ENCODE data around the gene RASD1. TPM values are rescaled to one million over a fixed set of nuclear protein-coding genes. Genes with fewer than 3 reads are reported as not detected.
A peak's percentile ranks its signal among the peaks of the same experiment; 100 is the strongest.

Gene RASD1
- total RNA-seq, 1 experiment from 2014 or later: 5.7 TPM

DNA sequence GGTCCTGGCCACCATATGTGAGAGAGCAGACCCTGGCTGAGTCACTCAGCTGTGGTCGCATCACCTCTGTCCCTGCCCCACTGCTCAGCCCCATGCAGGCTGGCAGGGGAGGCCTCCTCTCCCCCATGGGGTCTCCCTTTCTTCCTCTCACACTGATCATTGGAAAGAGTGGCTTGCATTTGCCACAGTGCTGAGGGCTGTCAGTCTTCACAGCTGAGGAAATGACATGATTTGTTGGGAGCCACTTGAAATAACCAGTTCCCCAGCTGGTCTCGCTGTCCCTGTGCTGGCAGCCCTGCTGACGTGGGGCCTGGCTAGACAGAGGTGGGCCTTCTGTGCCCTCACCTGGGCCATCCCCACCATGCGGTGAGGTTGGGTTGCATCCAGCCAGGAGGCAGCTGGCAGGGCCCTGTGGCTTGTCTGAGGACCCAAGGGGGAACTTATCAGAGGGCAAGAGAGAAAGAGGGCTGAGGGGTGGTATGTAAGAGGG is 49.5 kb downstream of the RASD1 start:
- H3K9ac ChIP-seq (ENCODE audit: extremely low read depth, insufficient read length, low read length): no peak overlapping the region
- Mint-ChIP-seq H3K27me3 (ENCODE audit: low read depth) (peaks cover 28% of the 10 kb centered on the region), H3K36me3 (ENCODE audit: insufficient read depth in 1 of 3, low read depth in 3 of 3) (peaks cover 0 to 4% (median 0%) of the 10 kb centered on the region in 3 experiments; a peak in 2 of 7 replicates), H3K9me3 (peaks cover 5 to 8% of the 10 kb centered on the region in 2 experiments; a peak in 3 of 5 replicates), H3K4me3 (no peak overlapping the region), H3K4me1 (peaks cover 18 to 20% of the 10 kb centered on the region in 2 experiments), H3K27ac (peak overlapping the region in 1 of 3 experiments; percentile 96; a peak in 2 of 7 replicates)
- no peak overlapping the region for H4K91ac ChIP-seq (ENCODE audit: insufficient read length, low read depth, low read length)
- H4K8ac ChIP-seq (replicated peaks; ENCODE audit: insufficient read length, low read depth, low read length): no peak overlapping the region
- H4K5ac ChIP-seq (ENCODE audit: insufficient read length, low read depth, low read length): no peak overlapping the region
- H3K27ac ChIP-seq (ENCODE audit: insufficient read length, low read depth, low read length): no peak overlapping the region
- no peak for DNase-seq
- no peak overlapping the region for H2BK20ac ChIP-seq (ENCODE audit: low read depth, low read length, poor library complexity, severe bottlenecking)
- H2AFZ ChIP-seq (ENCODE audit: low read length): no peak overlapping the region
- no peaks in the 10 kb centered on the region for H3K79me2 ChIP-seq (ENCODE audit: insufficient read depth, low read length)
- H3T11ph ChIP-seq (ENCODE audit: low read length): no peak overlapping the region
- H3K4me1 ChIP-seq (ENCODE audit: insufficient read depth, low read length): no peaks in the 10 kb centered on the region; the same call in 1 of the 2 replicates
- no peaks in the 10 kb centered on the region for H3K23me2 ChIP-seq (ENCODE audit: insufficient read length, low read depth, low read length, poor library complexity, severe bottlenecking)
- no peaks in the 10 kb centered on the region for H3K9me3 ChIP-seq (ENCODE audit: control insufficient read depth, low read depth, low read length)
- no peak overlapping the region for H2BK120ac ChIP-seq (ENCODE audit: low read depth, low read length, poor library complexity, severe bottlenecking)
- no peak overlapping the region for H3K56ac ChIP-seq (ENCODE audit: insufficient read length, low read depth, low read length)
- H3K14ac ChIP-seq (ENCODE audit: insufficient read depth, low read length): no peak overlapping the region; the same call in 1 of the 2 replicates
- H3K18ac ChIP-seq (ENCODE audit: insufficient read length, low read depth, low read length): no peak overlapping the region
- no peak for TF ChIP-seq CTCF (conservative IDR thresholded peaks at IDR 0.05)
- H4K20me1 ChIP-seq (ENCODE audit: control insufficient read depth, insufficient read depth, insufficient read length): no peaks in the 10 kb centered on the region
- H3K4ac ChIP-seq (ENCODE audit: low read depth, low read length): no peak overlapping the region
- H3K4me2 ChIP-seq (ENCODE audit: insufficient read depth, insufficient read length, low read length): no peak overlapping the region
- H2BK15ac ChIP-seq (ENCODE audit: low read depth, low read length): no peak overlapping the region
- no peak overlapping the region for H3K23ac ChIP-seq (ENCODE audit: insufficient read length, low read depth, low read length)
- H3K79me1 ChIP-seq (ENCODE audit: insufficient read depth, low read depth, low read length, poor library complexity, severe bottlenecking): no peaks in the 10 kb centered on the region
- no peak overlapping the region for H2BK12ac ChIP-seq (ENCODE audit: insufficient read length, low read depth, low read length)
- no peak overlapping the region for H2BK5ac ChIP-seq (ENCODE audit: insufficient read length, low read length)
- no CpG with 5 or more reads among the region's 4 CpGs for WGBS (ENCODE audit: extremely low coverage, insufficient read length, low lambda C conversion rate)
- no peaks in the 10 kb centered on the region for H3K27me3 ChIP-seq (ENCODE audit: insufficient read depth, low read length)
- no peak overlapping the region for H2AK5ac ChIP-seq (ENCODE audit: insufficient read length, low read length)
